Measurements from ENCODE around the gene ACD. TPM values are rescaled to one million over a fixed set of nuclear protein-coding genes. Genes with fewer than 3 reads are reported as not detected.

Gene ACD
- total and polyA plus RNA-seq, 2 of the 8 experiments (the other 6 are each of a cell fraction or from before 2014, with no cell fraction given): 34.8 to 58.0 TPM

DNA sequence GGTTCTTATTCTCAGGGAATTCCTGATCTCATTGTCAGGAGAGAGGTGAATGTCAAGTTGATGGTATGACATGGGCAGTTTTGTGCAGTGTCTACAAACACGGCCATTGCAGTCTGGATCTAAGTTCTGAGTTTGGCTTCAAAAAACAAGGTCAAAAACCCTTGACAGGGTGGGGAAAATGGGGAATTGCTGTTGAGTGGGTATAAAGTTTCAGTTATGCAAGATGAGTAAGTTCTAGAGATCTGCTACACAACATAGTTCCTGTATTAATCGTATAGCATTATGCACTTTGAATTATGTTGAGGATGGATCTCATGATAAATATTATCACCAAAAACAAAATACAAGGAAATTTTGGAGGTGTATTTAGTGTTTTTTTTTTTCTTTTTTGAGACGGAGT, 51.7 kb downstream of the ACD start:
- H2AFZ ChIP-seq (ENCODE audit: low read length): no peak overlapping the region
- H2BK5ac ChIP-seq (ENCODE audit: low read depth, low read length): no peak overlapping the region
- no peak overlapping the region for H2BK120ac ChIP-seq (replicated peaks; ENCODE audit: low read depth, low read length)
- WGBS, 2 experiments (ENCODE audit: extremely low coverage in 1 of 2, insufficient coverage in 1 of 2, insufficient read length in 1 of 2, insufficient replicate concordance in 2 of 2, low coverage in 1 of 2, low lambda C conversion rate in 2 of 2, missing lambda C conversion rate in 1 of 2): 99% methylated on average over 3 of the region's 3 CpGs; no CpG with 5 or more reads in 1 of the 2 experiments
- H3K9me3 ChIP-seq (ENCODE audit: insufficient read depth in 2 of 2, low read depth in 1 of 2, low read length in 1 of 2): no peaks in the 10 kb centered on the region
- TF ChIP-seq POLR2AphosphoS5 (IDR thresholded peaks at IDR 0.05; ENCODE audit: low read depth, low read length) (no peak), ASH2L (IDR thresholded peaks at IDR 0.05; ENCODE audit: low read length) (no peak), SP2 (IDR thresholded peaks at IDR 0.05; ENCODE audit: low read length) (no peak), GABPA (IDR thresholded peaks at IDR 0.05; ENCODE audit: borderline replicate concordance, insufficient read depth, low read length) (no peak)
- H4K5ac ChIP-seq (ENCODE audit: insufficient read length, low read depth, low read length): no peak overlapping the region
- H2BK12ac ChIP-seq (ENCODE audit: low read depth, low read length): no peak overlapping the region
- H2BK20ac ChIP-seq (ENCODE audit: low read length): no peak overlapping the region
- no peak overlapping the region for H3K9ac ChIP-seq (replicated peaks in 1 of 4; ENCODE audit: extremely low read depth in 1 of 4, low read depth in 3 of 4, low read length in 3 of 4)
- H3K4me2 ChIP-seq (ENCODE audit: insufficient read depth in 1 of 2, low read depth in 2 of 2, low read length in 2 of 2): no peak overlapping the region
- CTCF ChIA-PET (ENCODE audit: partially characterized antibody): interaction anchor here (0.7 to 1.7 kb wide), 2 partner anchors 33 to 64 kb away, joined by 3 to 4 read pairs; no protein-coding TSS in a partner anchor
- H3K4me3 ChIP-seq (ENCODE audit: extremely low read depth in 1 of 4, insufficient read depth in 2 of 4, low read depth in 3 of 4, low read length in 4 of 4): no peak overlapping the region
- no peak overlapping the region for H3K18ac ChIP-seq (ENCODE audit: extremely low read depth, low read length)
- no peak overlapping the region for H3K27ac ChIP-seq (ENCODE audit: low read depth, low read length)
- DNase-seq (ENCODE audit: low read depth in 1 of 2, low spot score in 2 of 2) (no peak), FAIRE-seq (no peak)
- no peaks in the 10 kb centered on the region; the same call in 1 of the 2 replicates for H3K79me1 ChIP-seq (ENCODE audit: low read depth, low read length)
- no peak overlapping the region for H2BK15ac ChIP-seq (ENCODE audit: low read length)
- no peaks in the 10 kb centered on the region for H3K27me3 ChIP-seq (replicated peaks in 1 of 4; ENCODE audit: control insufficient read depth in 3 of 4, extremely low read depth in 1 of 4, insufficient read depth in 3 of 4, low read length in 3 of 4)
- no peak overlapping the region for H3K23ac ChIP-seq (ENCODE audit: insufficient read length)
- no peaks in the 10 kb centered on the region for H3K23me2 ChIP-seq (ENCODE audit: low read depth, low read length)
- POLR2A ChIA-PET (ENCODE audit: partially characterized antibody): interaction anchor here (0.7 to 1.4 kb wide), 2 partner anchors 45 to 1875 kb away, joined by 3 to 4 read pairs; no protein-coding TSS in a partner anchor
- no peak overlapping the region for H2AK5ac ChIP-seq (ENCODE audit: low read depth, low read length)
- H4K8ac ChIP-seq (ENCODE audit: extremely low read depth, insufficient read depth, low read length): no peak overlapping the region
- no peak overlapping the region for H3K4ac ChIP-seq (replicated peaks; ENCODE audit: insufficient read length, low read depth, low read length)
- peaks cover 0 to 35% of the 10 kb centered on the region in 2 experiments; a peak in 2 of 4 replicates for H3K79me2 ChIP-seq (ENCODE audit: control insufficient read depth in 1 of 2, insufficient read depth in 2 of 2, low read length in 2 of 2)
- H3K14ac ChIP-seq (ENCODE audit: insufficient read length): no peak overlapping the region
- H3K56ac ChIP-seq (replicated peaks; ENCODE audit: insufficient read length, low read depth, low read length): no peak overlapping the region
- H3K4me1 ChIP-seq (replicated peaks in 1 of 4; ENCODE audit: control insufficient read depth in 3 of 4, insufficient read depth in 4 of 4, low read length in 3 of 4): no peaks in the 10 kb centered on the region
- no peak overlapping the region for H4K91ac ChIP-seq (replicated peaks; ENCODE audit: insufficient read length, low read length)
- peaks cover 4 to 25% (median 18%) of the 10 kb centered on the region in 4 experiments; a peak in 6 of 8 replicates for H3K36me3 ChIP-seq (ENCODE audit: control insufficient read depth in 2 of 4, insufficient read depth in 4 of 4, low read length in 3 of 4)
- H4K20me1 ChIP-seq (replicated peaks in 1 of 2; ENCODE audit: control insufficient read depth in 1 of 2, insufficient read depth in 2 of 2, low read length in 2 of 2): peaks cover 0 to 1% of the 10 kb centered on the region in 2 experiments
